IMR-90 (cell line): ENCODE measurements around the gene C5. TPM values are rescaled to one million over a fixed set of nuclear protein-coding genes. Genes with fewer than 3 reads are reported as not detected.

Source experiments
- ATAC-seq: fragments of 200-7000 bp; cut with Tn5 transposase; 2 replicates; pipeline ENCODE4 v1.9.1; 2020; ENCODE audit warnings: low read depth, mild to moderate bottlenecking, moderate library complexity
- BruUV-seq: library from RNA; stranded (reverse); fragments of 400-500 nt; replicated peaks from 2 replicates; lab custom pipeline; 2021; lab: Mats Ljungman, UMichigan
- CTCF ChIA-PET: fragments of 300-600 bp; formaldehyde crosslinking; extraction: SDS; loops from one replicate; lab custom pipeline; 2021; ENCODE audit warnings: antibody characterized with exemption; lab: Yijun Ruan, JAX
- POLR2A ChIA-PET: fragments of 300-600 bp; sonication (Branson Sonifier 250); formaldehyde crosslinking; loops from one replicate; lab custom pipeline; 2022; ENCODE audit warnings: antibody characterized with exemption; ENCODE audit not compliant: unreplicated experiment; lab: Charles Lee
- DNase-seq: peaks from one replicate; pipeline ENCODE4 v3.0.0; 2013
- H2AFZ ChIP-seq: replicated peaks from 2 replicates; pipeline ENCODE3; 2013; ENCODE audit warnings: low read length, mild to moderate bottlenecking; ENCODE audit not compliant: poor library complexity
- H2AK5ac ChIP-seq: 2 replicates; pipeline ENCODE4 v1.6.1; 2013; ENCODE audit warnings: low read depth, low read length, inconsistent platforms
- H2AK9ac ChIP-seq: replicated peaks from 2 replicates; pipeline ENCODE3; 2013; ENCODE audit warnings: mild to moderate bottlenecking, low read depth, low read length, moderate library complexity; ENCODE audit not compliant: poor library complexity
- H2BK120ac ChIP-seq: 2 replicates; pipeline ENCODE4 v1.6.1; 2013; ENCODE audit warnings: low read depth, low read length, inconsistent platforms
- H2BK15ac ChIP-seq: 3 replicates; pipeline ENCODE4 v1.6.1; 2013; ENCODE audit warnings: low read depth, low read length, inconsistent platforms
- H2BK20ac ChIP-seq: 2 replicates; pipeline ENCODE4 v1.6.1; 2013; ENCODE audit warnings: low read depth, mild to moderate bottlenecking, inconsistent platforms, low read length, moderate library complexity
- H2BK5ac ChIP-seq: 2 replicates; pipeline ENCODE4 v1.6.1; 2013; ENCODE audit warnings: mild to moderate bottlenecking, low read depth, low read length, inconsistent platforms; ENCODE audit not compliant: poor library complexity, severe bottlenecking
- H3K14ac ChIP-seq: replicated peaks from 2 replicates; pipeline ENCODE4 v1.6.1; 2013; ENCODE audit warnings: low read depth, low read length, inconsistent platforms
- H3K18ac ChIP-seq: 2 replicates; pipeline ENCODE4 v1.6.1; 2013; ENCODE audit warnings: low read depth, low read length, control low read depth
- H3K23ac ChIP-seq: 2 replicates; pipeline ENCODE4 v1.6.1; 2013; ENCODE audit warnings: low read depth, low read length, inconsistent platforms
- H3K27ac ChIP-seq: 2 replicates; pipeline ENCODE4 v1.5.1; 2013; ENCODE audit warnings: mild to moderate bottlenecking, control low read depth, low read length; ENCODE audit not compliant: insufficient read depth
- H3K27me3 ChIP-seq: 2 replicates; pipeline ENCODE4 v1.6.1; 2013; ENCODE audit warnings: low read length; ENCODE audit not compliant: control insufficient read depth, insufficient read depth
- H3K36me3 ChIP-seq: 2 replicates; pipeline ENCODE4 v1.6.1; 2013; ENCODE audit warnings: low read length, mixed read lengths; ENCODE audit not compliant: control insufficient read depth, insufficient read depth
- H3K4ac ChIP-seq: 2 replicates; pipeline ENCODE4 v1.6.1; 2013; ENCODE audit warnings: low read depth, low read length, inconsistent platforms
- H3K4me1 ChIP-seq: 2 replicates; pipeline ENCODE4 v1.6.1; 2013; ENCODE audit warnings: low read length, mixed read lengths; ENCODE audit not compliant: control insufficient read depth, insufficient read depth
- H3K4me2 ChIP-seq: 2 replicates; pipeline ENCODE4 v1.6.1; 2013; ENCODE audit warnings: low read depth, mild to moderate bottlenecking, control low read depth, low read length, moderate library complexity
- H3K4me3 ChIP-seq: 2 replicates; pipeline ENCODE4 v1.5.1; 2013; ENCODE audit warnings: low read depth, mild to moderate bottlenecking, control low read depth, low read length, moderate library complexity; ENCODE audit not compliant: insufficient read depth
- H3K56ac ChIP-seq: 2 replicates; pipeline ENCODE4 v1.6.1; 2013; ENCODE audit warnings: low read length, inconsistent platforms; ENCODE audit not compliant: insufficient read depth; ENCODE audit errors: extremely low read depth
- H3K79me1 ChIP-seq, 2 experiments: 2 replicates each; pipeline ENCODE4 v1.6.1; 2013; ENCODE audit warnings: low read length in 2 of 2, inconsistent platforms in 1 of 2, low read depth in 1 of 2
- H3K9ac ChIP-seq: 2 replicates; pipeline ENCODE4 v1.6.1; 2013; ENCODE audit warnings: low read depth, low read length, control low read depth
- H3K9me1 ChIP-seq: 2 replicates; pipeline ENCODE4 v1.6.1; 2013; ENCODE audit warnings: low read length, inconsistent platforms; ENCODE audit not compliant: insufficient read depth
- H3K9me3 ChIP-seq: 2 replicates; pipeline ENCODE4 v1.6.1; 2013; ENCODE audit warnings: low read length; ENCODE audit not compliant: control insufficient read depth, insufficient read depth
- H4K20me1 ChIP-seq: 2 replicates; pipeline ENCODE4 v1.6.1; 2013; ENCODE audit warnings: low read length, inconsistent platforms; ENCODE audit not compliant: insufficient read depth
- H4K5ac ChIP-seq: 2 replicates; pipeline ENCODE4 v1.6.1; 2013; ENCODE audit warnings: mild to moderate bottlenecking, low read depth, low read length, control low read depth
- H4K8ac ChIP-seq, 2 experiments: 2 replicates each; pipeline ENCODE4 v1.6.1; 2013; ENCODE audit warnings: low read depth in 2 of 2, low read length in 2 of 2, control low read depth in 1 of 2, inconsistent platforms in 1 of 2
- H4K91ac ChIP-seq: 2 replicates; pipeline ENCODE4 v1.6.1; 2013; ENCODE audit warnings: low read depth, low read length, inconsistent platforms; ENCODE audit not compliant: insufficient read depth
- BHLHE40 ChIP-seq: fragments of 150-350 bp; IDR thresholded peaks from 2 replicates; pipeline ENCODE4 v1.6.1; 2016; ENCODE audit warnings: mild to moderate bottlenecking, low read depth, low read length
- CEBPB ChIP-seq: IDR thresholded peaks from 2 replicates; pipeline ENCODE4 v1.6.1; 2012; ENCODE audit warnings: low read depth, low read length, improper control_type of control experiment
- CHD1 ChIP-seq: IDR thresholded peaks from 2 replicates; pipeline ENCODE4 v1.6.1; 2012; ENCODE audit warnings: low read depth, low read length, improper control_type of control experiment
- FOS ChIP-seq: fragments of 150-350 bp; IDR thresholded peaks from 2 replicates; pipeline ENCODE4 v1.6.1; 2016; ENCODE audit warnings: low read depth, low read length
- MAFK ChIP-seq: IDR thresholded peaks from 2 replicates; pipeline ENCODE4 v1.6.1; 2012; ENCODE audit warnings: low read depth, low read length, improper control_type of control experiment
- MAZ ChIP-seq: IDR thresholded peaks from 2 replicates; pipeline ENCODE4 v1.6.1; 2012; ENCODE audit warnings: low read depth, mild to moderate bottlenecking, low read length, improper control_type of control experiment, moderate library complexity, borderline replicate concordance
- MXI1 ChIP-seq: IDR thresholded peaks from 2 replicates; pipeline ENCODE4 v1.6.1; 2012; ENCODE audit warnings: low read depth, mild to moderate bottlenecking, low read length, moderate library complexity, borderline replicate concordance
- NFE2L2 ChIP-seq: fragments of 150-350 bp; IDR thresholded peaks from 2 replicates; pipeline ENCODE4 v1.6.1; 2016; ENCODE audit warnings: low read depth, mild to moderate bottlenecking, low read length
- POLR2A ChIP-seq: IDR thresholded peaks from 2 replicates; pipeline ENCODE4 v1.6.1; 2012; ENCODE audit warnings: mild to moderate bottlenecking, low read depth, low read length
- RAD21 ChIP-seq: IDR thresholded peaks from 2 replicates; pipeline ENCODE4 v1.6.1; 2012; ENCODE audit warnings: low read length, improper control_type of control experiment
- RCOR1 ChIP-seq: IDR thresholded peaks from 2 replicates; pipeline ENCODE4 v1.6.1; 2012; ENCODE audit warnings: mild to moderate bottlenecking, low read length, improper control_type of control experiment; ENCODE audit not compliant: insufficient replicate concordance
- RFX5 ChIP-seq: IDR thresholded peaks from 2 replicates; pipeline ENCODE4 v1.8.0; 2012; ENCODE audit warnings: low read depth, mild to moderate bottlenecking, low read length, moderate library complexity
- SMC3 ChIP-seq: fragments of 150-350 bp; IDR thresholded peaks from 2 replicates; pipeline ENCODE4 v1.6.1; 2016; ENCODE audit warnings: low read depth, mild to moderate bottlenecking, antibody characterized with exemption, low read length, moderate library complexity
- USF2 ChIP-seq: fragments of 150-350 bp; IDR thresholded peaks from 2 replicates; pipeline ENCODE4 v1.6.1; 2017; ENCODE audit warnings: mild to moderate bottlenecking, antibody characterized with exemption, low read length, low read depth
- WGBS, 2 experiments: methylation state at CpG; one replicate each; pipeline versions ENCODE4 v1.1.5 to v1.1.7; 2013; ENCODE audit warnings: missing lambda C conversion rate in 2 of 2; ENCODE audit not compliant: insufficient read length in 1 of 2; ENCODE audit errors: extremely low coverage in 2 of 2; 5-methylcytosine and 5-hydroxymethylcytosine counted together
- dilution Hi-C: fragments of 300-500 bp; cut with HindIII; formaldehyde crosslinking; loops from one replicate; pipeline ENCODE4 v1.14.3; 2018; ENCODE audit warnings: low sequenced_read_pairs; ENCODE audit not compliant: unreplicated experiment
- in situ Hi-C: fragments of 300-500 bp; cut with MboI; formaldehyde crosslinking; loops from 3 replicates; pipeline ENCODE4 v1.14.3; 2019; ENCODE audit warnings: low sequenced_read_pairs, inconsistent platforms, mixed read lengths
- intact Hi-C: fragments of 100-400 bp; cut with micrococcal nuclease; formaldehyde crosslinking; loops from 2 replicates; pipeline ENCODE4 v1.10.0; 2022
- polyA plus RNA-seq, 3 experiments: library from polyadenylated mRNA; depleted of rRNA; stranded (reverse); fragments of >200 nt; gene quantifications; 2 replicates each; pipeline ENCODE4 v1.2.3, GENCODE V29; 2012; ENCODE audit warnings: low replicate concordance in 1 of 3
- total RNA-seq: library from RNA; depleted of rRNA; stranded (reverse); fragments of >200 nt; gene quantifications from 2 replicates; pipeline ENCODE4 v1.2.3, GENCODE V29; 2012
- TF ChIP-seq, protein P1 (sequence below): conservative IDR thresholded peaks from 2 replicates; pipeline ENCODE4 v1.5.1; 2012; ENCODE audit warnings: mild to moderate bottlenecking, low read depth, low read length, improper control_type of control experiment
- TF ChIP-seq, protein P2 (sequence below): fragments of 150-350 bp; IDR thresholded peaks from 2 replicates; pipeline ENCODE4 v1.6.1; 2016; ENCODE audit warnings: low read depth, mild to moderate bottlenecking, low read length, moderate library complexity, borderline replicate concordance

Gene C5
- total and polyA plus RNA-seq, 2 of the 4 experiments (the other 2 are of a cell fraction), result 1.5 to 2.3 TPM

GRCh38 chr9:120997502-120997901 lies 52.6 kb downstream of the C5 start:
- TF ChIP-seq BHLHE40 (no peak), FOS (no peak), MAZ (no peak), POLR2A (no peak), RFX5 (no peak), CHD1 (no peak), RAD21 (no peak), CEBPB (no peak), USF2 (no peak), NFE2L2 (no peak), MAFK (no peak), SMC3 (no peak), RCOR1 (no peak), MXI1 (no peak)
- TF ChIP-seq, protein P1, sequence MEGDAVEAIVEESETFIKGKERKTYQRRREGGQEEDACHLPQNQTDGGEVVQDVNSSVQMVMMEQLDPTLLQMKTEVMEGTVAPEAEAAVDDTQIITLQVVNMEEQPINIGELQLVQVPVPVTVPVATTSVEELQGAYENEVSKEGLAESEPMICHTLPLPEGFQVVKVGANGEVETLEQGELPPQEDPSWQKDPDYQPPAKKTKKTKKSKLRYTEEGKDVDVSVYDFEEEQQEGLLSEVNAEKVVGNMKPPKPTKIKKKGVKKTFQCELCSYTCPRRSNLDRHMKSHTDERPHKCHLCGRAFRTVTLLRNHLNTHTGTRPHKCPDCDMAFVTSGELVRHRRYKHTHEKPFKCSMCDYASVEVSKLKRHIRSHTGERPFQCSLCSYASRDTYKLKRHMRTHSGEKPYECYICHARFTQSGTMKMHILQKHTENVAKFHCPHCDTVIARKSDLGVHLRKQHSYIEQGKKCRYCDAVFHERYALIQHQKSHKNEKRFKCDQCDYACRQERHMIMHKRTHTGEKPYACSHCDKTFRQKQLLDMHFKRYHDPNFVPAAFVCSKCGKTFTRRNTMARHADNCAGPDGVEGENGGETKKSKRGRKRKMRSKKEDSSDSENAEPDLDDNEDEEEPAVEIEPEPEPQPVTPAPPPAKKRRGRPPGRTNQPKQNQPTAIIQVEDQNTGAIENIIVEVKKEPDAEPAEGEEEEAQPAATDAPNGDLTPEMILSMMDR, result no peak
- TF ChIP-seq, protein P2, sequence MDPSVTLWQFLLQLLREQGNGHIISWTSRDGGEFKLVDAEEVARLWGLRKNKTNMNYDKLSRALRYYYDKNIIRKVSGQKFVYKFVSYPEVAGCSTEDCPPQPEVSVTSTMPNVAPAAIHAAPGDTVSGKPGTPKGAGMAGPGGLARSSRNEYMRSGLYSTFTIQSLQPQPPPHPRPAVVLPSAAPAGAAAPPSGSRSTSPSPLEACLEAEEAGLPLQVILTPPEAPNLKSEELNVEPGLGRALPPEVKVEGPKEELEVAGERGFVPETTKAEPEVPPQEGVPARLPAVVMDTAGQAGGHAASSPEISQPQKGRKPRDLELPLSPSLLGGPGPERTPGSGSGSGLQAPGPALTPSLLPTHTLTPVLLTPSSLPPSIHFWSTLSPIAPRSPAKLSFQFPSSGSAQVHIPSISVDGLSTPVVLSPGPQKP, result no peak
- CTCF ChIA-PET, result interaction anchor here (2.0 kb wide), 1 partner anchor 63 kb away, joined by 9 read pairs; no protein-coding TSS in a partner anchor
- DNase-seq, result no peak

More at GRCh38 chr9:120997502-120997901, 52.6 kb downstream of the C5 start:
- Histone ChIP-seq H3K27me3 (no peaks in the 10 kb centered on the region), H2BK15ac (no peak overlapping the region), H4K8ac (no peak overlapping the region), H3K36me3 (no peaks in the 10 kb centered on the region), H2BK20ac (no peak overlapping the region), H2BK5ac (no peak overlapping the region), H3K4me3 (no peak overlapping the region), H3K9me1 (no peaks in the 10 kb centered on the region), H2AFZ (peak overlapping the region; percentile 56), H3K9ac (no peak overlapping the region), H3K56ac (no peak overlapping the region), H3K23ac (no peak overlapping the region), H2BK120ac (no peak overlapping the region), H2AK9ac (no peak overlapping the region), H3K27ac (no peak overlapping the region), H3K4me2 (no peak overlapping the region), H2AK5ac (no peak overlapping the region), H4K91ac (no peak overlapping the region), H4K5ac (no peak overlapping the region), H4K20me1 (no peaks in the 10 kb centered on the region), H3K18ac (no peak overlapping the region), H3K14ac (no peak overlapping the region), H3K9me3 (no peaks in the 10 kb centered on the region), H3K4ac (no peak overlapping the region), H3K79me1 (no peaks in the 10 kb centered on the region), H3K4me1 (no peaks in the 10 kb centered on the region)
- POLR2A ChIA-PET, result no interaction called here
- intact Hi-C loops (loop anchor here (10.0 kb wide), 1 partner anchor 407 kb away; no protein-coding TSS in a partner anchor), dilution Hi-C loops (no loop called here), in situ Hi-C loops (loop anchor here (25.0 kb wide), 1 partner anchor 390 kb away; no protein-coding TSS in a partner anchor)
- no TSS peak for BruUV-seq
- WGBS, 2 experiments, result no CpG with 5 or more reads among the region's 7 CpGs
- ATAC-seq, result no peak
